Activated CD4-positive, alpha-beta T cell treated with anti-CD3 and anti-CD28 coated beads for 4 hours (primary cell): ENCODE data around the gene UCN2.
"Not testable (repeated sequence)": the region's sequence is repeated elsewhere in the genome, so short reads cannot be mapped to it uniquely, and the experiment has no call there.

Experiments
- DNase-seq, 2 donors: peaks; one replicate each; pipeline ENCODE4 v3.0.0-alpha.2; 2020

UCN2 gene

DNA sequence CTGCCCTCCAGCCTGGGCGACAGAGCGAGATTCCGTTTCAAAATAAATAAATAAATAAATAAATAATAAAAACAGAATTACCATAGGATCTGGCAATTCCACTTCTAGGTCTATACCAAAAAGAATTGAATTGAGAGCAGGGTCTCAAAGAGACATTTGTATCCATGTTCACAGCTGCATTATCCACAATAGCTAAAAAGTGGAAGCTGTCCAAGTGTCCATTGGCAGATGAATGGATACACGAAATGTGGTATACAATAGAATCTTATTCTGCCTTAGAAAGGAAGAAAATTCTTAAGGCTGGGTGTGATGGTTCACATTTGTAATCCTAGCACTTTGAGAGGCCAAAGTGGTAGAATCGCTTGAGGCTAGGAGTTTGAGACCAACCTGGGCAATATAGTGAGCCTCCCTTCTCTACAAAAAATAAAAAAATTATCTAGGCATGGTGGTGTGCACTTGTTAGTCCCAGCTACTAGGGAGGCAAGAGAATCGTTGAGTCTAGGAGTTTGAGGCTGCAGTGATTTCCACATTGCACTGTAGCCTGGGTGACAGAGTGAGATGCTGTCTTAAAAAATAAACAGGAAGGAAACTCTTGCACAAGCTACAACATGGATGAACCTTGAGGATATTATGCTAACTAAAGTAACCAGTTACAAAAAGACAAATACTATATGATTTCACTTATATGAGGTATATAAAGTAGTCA is 31.2 kb downstream of the UCN2 start:
- no peak for DNase-seq

GRCh38 chr3:48530701-48531100 is 32.9 kb downstream of the UCN2 start:
- not testable (repeated sequence) for DNase-seq

DNA sequence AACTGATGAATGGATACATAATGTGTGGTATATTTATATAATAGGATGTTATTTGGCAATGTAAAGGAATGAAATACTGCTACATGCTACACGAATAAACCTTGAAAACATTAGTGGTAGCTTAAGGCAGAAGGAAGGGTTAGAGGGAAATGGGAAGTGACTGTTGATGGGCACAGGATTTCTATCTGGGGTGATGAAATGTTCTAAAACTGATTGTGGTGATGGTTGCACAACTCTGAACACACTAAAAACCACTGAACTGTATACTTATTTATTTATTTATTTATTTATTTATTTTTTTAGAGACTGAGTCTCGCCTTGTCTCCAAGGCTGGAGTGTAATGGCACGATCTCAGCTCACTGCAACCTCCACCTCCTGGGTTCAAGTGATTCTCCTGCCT is 34.8 kb downstream of the UCN2 start:
- no peak for DNase-seq

GRCh38 chr3:48528048-48528447 is 35.5 kb downstream of the UCN2 start:
- DNase-seq = no peak

GRCh38 chr3:48524970-48525369 is 38.6 kb downstream of the UCN2 start:
- DNase-seq = no peak

DNA sequence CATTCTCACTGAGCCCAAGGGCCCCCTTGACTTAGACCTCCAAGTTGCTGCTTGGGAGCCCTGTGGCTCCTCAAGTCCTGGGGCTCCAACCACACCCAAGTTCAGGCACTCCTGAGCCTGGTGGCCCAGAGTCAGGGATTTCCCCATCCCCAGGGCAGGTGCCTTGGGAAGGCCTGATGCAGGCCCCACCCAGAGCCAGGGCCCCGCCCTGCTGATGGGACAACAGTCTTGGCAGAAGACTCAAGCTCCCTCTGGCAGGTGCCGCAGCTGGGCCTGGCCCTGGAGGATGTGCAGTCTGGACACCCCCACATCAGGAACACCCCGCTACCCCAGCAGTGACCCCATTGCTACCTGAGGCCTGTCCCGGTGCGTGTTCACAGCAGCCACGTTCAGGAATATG is 41.9 kb downstream of the UCN2 start:
- no peak for DNase-seq

DNA sequence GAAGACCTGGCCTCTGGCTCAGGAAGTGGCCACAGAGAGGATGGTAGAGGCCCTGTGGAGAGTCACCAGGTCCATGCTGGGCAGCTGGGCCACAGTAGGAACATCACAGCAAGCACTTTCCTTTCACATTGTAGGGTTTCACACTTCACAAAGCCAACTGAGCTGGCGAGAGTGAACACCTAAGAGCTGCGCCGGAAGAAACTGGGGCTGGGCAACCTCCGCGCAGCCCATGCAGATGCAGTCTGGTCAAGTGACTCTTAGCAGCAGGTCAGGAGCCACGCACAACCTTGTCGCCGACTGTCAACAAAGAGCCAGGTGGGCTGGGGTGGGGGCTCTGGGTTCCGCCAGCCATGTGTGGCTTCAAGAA is 44.3 kb downstream of the UCN2 start:
- DNase-seq = no peak

DNA sequence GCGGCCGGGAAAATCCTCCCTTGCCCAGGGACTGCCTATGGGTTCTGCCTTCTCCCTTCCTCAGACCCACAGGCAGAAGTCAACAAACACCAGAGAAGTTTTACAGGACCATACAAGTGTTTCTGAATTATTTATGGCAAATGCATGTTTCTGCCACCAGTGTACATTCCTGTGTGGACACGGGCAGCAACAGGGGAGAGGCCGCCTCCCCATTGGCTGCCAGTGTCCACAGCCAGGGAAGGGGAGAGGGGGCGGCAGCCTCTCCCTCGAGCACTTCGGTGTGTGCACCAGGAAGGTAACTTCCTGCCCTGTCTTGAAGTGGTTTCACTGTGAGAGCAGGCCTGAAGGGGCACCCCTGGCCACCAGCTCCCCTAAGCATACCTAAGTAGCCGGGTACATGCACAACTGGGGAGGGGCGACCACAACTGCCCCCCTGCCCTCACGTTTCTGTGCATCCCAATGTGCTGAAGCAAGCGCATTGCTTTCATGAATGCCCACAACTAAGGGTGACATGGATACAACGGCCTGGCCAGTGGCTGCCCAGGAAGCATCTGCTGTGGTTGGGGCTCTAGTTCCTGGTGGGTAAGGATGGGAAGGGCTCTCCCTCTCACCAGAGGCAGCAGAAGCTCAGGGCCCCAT is 44.8 kb downstream of the UCN2 start:
- DNase-seq = no peak

- DNase-seq = no peak
These were observed 45.5 kb downstream of the UCN2 start for GRCh38 chr3:48518069-48518468.

GRCh38 chr3:48516571-48516970 is 47.0 kb downstream of the UCN2 start:
- DNase-seq = no peak

- DNase-seq = no peak
These were observed 49.0 kb downstream of the UCN2 start for GRCh38 chr3:48514431-48515227.
